ENCODE results near the gene HMCES.

HMCES gene

DNA sequence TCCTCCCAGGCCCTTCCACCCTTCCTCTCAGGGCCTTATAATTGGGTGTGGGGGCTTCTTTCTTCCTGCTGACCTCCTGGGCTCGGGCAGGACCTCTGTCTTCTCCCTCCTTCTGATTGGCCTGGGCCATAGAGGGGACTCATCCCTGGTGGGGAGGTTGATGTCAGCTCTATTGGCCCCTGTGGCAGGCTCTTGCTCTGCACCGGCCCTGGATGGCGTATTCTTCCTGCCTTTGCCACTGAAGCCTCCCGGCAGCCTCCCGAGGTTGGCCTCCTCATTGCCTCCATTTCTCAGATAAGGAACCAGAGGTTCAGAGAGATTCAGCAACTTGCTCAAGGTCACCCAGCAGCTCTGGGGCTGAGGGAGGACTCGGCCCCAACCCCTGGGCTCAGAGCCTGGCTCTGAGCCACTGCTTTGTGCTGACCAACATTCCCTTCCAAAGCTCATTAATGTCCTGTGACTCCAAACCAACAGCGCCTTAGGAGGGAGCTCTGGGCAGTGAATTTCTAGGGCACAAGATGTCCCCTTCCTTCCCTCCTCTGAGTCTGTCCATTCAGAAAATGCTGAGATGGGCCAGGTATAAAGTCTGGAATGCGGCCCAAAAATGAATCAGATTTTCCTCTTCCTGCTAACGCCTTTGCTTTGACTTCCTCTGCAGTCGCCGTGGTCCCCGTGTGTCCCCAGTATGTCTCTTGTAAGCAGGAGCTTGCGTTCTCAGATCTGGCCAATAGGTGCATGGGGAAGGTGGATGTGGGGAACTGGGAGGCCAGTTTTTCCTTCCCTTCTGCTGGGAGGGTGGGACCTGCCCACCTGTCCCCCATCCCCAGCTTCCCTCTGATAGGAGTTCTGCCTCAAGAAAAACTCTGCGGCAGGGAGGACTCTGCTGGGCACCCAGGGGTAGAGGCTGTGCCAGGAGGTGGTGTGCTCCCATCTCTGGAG, 74.2 kb downstream of the HMCES start:
- H3K4me3 ChIP-seq (ENCODE audit: control insufficient read depth, low read depth, low read length) = no peak overlapping the region
- TF ChIP-seq CTCF (conservative IDR thresholded peaks at IDR 0.05; ENCODE audit: control insufficient read depth, insufficient read depth, low read depth, low read length) = no peak
- DNase-seq (ENCODE audit: low read depth) = no peak

GRCh38 chr3:129353589-129353941, 74.9 kb downstream of the HMCES start:
- TF ChIP-seq CTCF (conservative IDR thresholded peaks at IDR 0.05; ENCODE audit: control insufficient read depth, insufficient read depth, low read depth, low read length) = no peak
- H3K4me3 ChIP-seq (ENCODE audit: control insufficient read depth, low read depth, low read length) = no peak overlapping the region
- no peak for DNase-seq (ENCODE audit: low read depth)
